Right ventricle myocardium inferior (tissue), 1 donor: ENCODE data around the gene PPP4R1. TPM values are rescaled to one million over a fixed set of nuclear protein-coding genes. Genes with fewer than 3 reads are reported as not detected.

ENCODE experiments used
- ATAC-seq: fragments of 200-7000 bp; cut with Tn5 transposase; one replicate; pipeline ENCODE4 v1.9.1; 2020; ENCODE audit warnings: mild to moderate bottlenecking, moderate library complexity
- DNase-seq: peaks from one replicate; pipeline ENCODE4 v3.0.0; 2021; ENCODE audit errors: missing footprints
- intact Hi-C: fragments of 100-400 bp; cut with DNase I; formaldehyde crosslinking; loops from one replicate; pipeline ENCODE4 v1.11.0; 2022
- total RNA-seq: library from RNA; stranded (reverse); fragmentation: NEBNext Ultra II Directional; extraction: Animal tissue kit (Norgen Biotek cat#: 25700); gene quantifications from one replicate; pipeline ENCODE4 v1.2.1, GENCODE V29; 2021
- donor health status: DM: no; HTN: yes; CAD: no; lungs with severe emphysema.

PPP4R1 gene
- total RNA-seq, 1 donor from 2014 or later = 62.5 TPM

DNA sequence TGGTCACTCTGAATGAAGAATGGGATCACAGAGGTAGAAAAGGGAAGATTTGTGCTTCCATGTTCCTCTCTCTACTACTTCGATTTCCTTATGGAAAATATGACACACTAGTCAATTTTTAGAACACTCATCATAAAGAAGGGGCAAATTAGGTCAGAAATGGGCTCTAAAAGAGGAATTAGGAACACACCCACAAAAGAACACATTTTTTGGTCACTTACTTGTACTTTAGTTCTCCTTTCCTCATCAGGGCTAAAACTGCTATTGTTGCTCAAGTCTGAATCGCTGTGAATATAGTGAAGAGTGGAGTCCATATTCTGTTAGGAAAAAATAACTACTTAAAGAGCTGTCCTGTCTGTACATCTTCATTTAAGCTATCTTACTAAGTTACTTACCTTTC, 52.6 kb downstream of the PPP4R1 start:
- DNase-seq = no peak
- intact Hi-C loops = no loop called here
- ATAC-seq = peak; percentile 39

GRCh38 chr18:9559253-9559652, 55.1 kb downstream of the PPP4R1 start:
- intact Hi-C loops = no loop called here
- ATAC-seq = no peak
- DNase-seq = no peak

GRCh38 chr18:9558387-9559064, 55.8 kb downstream of the PPP4R1 start:
- DNase-seq (no peak), ATAC-seq (no peak)
- intact Hi-C loops = no loop called here

GRCh38 chr18:9557250-9557943, 57.0 kb downstream of the PPP4R1 start:
- DNase-seq (no peak), ATAC-seq (no peak)
- intact Hi-C loops = no loop called here

DNA sequence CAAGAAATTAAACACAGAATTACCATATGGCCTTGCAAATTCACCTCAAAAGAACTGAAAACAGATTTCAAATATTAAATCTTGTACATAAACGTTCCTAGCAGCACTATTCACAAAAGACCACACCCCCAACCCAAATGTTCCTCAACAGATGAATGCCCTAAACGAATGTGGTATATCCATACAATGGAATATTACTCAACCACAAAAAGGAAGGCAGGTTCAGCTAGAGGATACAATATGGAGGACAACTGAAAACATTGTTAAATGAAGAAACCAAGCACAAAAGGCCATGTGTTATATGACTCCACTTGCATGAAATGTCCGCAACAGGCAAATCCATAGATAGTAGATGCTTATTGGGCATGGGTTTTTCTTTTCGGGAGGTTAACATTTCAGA, 61.7 kb downstream of the PPP4R1 start:
- DNase-seq = no peak
- intact Hi-C loops = no loop called here
- no peak for ATAC-seq

DNA sequence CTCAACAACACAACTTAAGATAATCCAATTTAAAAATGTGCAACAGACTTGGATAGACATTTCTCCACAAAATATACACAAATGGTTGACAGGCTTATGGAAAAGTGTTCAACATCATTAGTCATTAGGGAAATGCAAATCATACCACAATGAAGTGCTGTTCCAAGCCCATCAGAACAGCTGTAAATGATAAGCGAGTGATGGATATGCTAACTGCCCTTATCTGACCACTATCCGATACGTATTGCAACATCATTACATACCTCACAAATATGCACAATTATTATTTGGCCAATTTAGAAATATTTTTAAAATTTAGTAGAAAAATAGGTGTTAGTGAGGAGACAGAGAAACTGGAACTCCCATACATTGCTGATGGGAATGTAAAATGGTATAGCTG, 62.2 kb downstream of the PPP4R1 start:
- ATAC-seq (no peak), DNase-seq (no peak)
- intact Hi-C loops = no loop called here

DNA sequence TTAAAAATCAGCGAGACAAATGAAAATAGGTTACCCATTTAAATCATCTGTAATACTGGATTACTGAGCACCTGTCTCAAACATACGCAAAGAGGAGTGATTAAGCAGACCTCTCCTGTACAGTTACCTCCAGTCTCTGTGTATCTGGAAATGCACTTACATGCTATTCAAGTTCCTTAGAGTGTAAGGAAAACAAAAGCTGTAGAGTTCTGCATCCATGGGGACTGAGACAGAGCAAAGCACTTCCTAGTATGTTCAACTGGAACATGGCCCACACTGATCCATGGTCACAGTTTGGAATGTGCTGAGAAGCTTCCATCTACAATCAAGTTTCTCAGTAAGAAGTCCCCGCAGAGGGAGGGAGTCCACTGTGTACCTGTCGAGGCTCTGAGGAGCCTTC, 63.9 kb downstream of the PPP4R1 start:
- DNase-seq (no peak), ATAC-seq (no peak)
- intact Hi-C loops = no loop called here

DNA sequence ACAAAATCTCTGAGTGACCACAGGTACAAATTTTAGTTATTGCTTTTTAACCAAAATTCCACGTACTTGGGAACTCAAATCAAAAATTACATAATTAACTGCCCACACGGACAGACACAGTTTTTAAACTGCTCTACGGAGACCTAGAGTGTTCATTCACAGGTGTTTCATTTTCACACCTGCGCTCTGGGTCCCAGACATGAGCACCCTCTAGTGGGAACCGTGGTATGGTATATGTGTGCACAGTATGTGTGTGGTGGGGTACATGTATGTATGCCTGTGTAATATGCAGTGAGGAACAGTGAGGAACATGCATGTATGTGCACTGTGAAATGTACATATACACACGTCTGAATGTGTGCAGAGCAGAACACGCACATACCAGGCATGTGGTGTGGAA, 65.0 kb downstream of the PPP4R1 start:
- ATAC-seq (peak; percentile 13), DNase-seq (no peak)
- intact Hi-C loops = no loop called here

DNA sequence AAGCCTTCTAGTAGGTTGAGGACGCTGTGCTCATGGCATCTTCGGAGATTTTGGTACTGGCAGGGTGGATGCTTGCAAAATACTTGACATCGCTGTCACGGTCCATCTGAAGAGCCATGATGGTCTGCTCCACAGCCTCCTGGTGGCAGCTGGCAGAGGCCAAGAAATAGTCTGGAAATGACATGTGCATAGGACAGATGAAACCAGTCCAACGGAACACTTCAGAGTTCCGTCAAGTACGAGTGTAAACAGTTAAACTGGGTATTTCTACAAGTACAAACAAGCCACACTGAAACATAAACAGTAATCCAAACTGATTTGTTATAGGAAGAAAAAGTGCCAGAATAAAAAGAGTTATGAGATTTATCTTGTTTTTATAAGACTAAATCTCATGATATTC, 66.6 kb downstream of the PPP4R1 start:
- intact Hi-C loops = no loop called here
- DNase-seq = no peak
- no peak for ATAC-seq

DNA sequence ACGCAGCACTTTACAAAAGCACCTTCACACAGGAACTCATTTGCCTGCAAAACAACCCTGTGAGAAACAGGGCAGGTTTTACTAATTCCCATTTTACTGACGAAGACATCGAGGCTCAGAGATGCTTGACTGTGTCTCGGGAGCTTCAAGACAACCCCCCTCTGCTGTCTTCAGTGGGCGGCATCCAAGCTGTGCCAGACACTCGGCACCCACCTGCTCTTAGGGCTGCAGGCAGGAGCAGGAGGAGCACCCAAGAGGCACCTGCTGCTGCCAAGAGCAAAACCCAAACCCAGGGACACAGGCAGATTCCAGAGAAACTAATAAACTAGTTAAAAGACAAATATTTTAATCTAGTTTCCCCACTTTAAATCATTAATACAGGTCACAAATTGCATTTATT, 67.9 kb downstream of the PPP4R1 start:
- ATAC-seq (no peak), DNase-seq (no peak)
- intact Hi-C loops = no loop called here

DNA sequence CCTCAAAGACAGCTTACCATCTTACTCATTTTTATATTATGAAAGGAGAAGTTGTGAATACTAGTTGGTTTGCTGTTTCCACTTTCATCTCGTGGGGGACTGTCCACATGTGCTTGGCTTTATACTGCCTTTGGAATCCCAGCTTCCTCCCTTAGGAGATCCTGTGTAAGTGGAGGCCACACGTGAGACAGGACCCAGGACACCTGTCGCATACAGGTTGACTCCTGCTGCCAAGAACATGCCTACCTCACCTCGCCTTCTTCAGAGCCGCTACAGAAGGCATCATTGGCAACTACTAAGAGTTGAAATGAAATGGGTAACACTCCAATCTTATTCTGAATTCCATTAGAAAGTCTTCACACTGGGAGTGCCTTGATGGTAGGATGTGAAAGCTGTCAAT, 69.3 kb downstream of the PPP4R1 start:
- intact Hi-C loops = no loop called here
- no peak for ATAC-seq
- DNase-seq = no peak

- DNase-seq (no peak), ATAC-seq (no peak)
- intact Hi-C loops = no loop called here
These were observed 71.4 kb downstream of the PPP4R1 start for GRCh38 chr18:9542924-9543323.

GRCh38 chr18:9539938-9540337, 74.4 kb downstream of the PPP4R1 start:
- intact Hi-C loops = no loop called here
- ATAC-seq = no peak
- DNase-seq = no peak

GRCh38 chr18:9539283-9539682, 75.1 kb downstream of the PPP4R1 start:
- DNase-seq = no peak
- intact Hi-C loops = no loop called here
- no peak for ATAC-seq

- intact Hi-C loops = no loop called here
- DNase-seq = no peak
These were observed 76.7 kb downstream of the PPP4R1 start for GRCh38 chr18:9537677-9538076.

GRCh38 chr18:9536354-9537152, 77.8 kb downstream of the PPP4R1 start:
- ATAC-seq = no peak

More at GRCh38 chr18:9537677-9538076, 76.7 kb downstream of the PPP4R1 start:
- ATAC-seq = no peak

DNA sequence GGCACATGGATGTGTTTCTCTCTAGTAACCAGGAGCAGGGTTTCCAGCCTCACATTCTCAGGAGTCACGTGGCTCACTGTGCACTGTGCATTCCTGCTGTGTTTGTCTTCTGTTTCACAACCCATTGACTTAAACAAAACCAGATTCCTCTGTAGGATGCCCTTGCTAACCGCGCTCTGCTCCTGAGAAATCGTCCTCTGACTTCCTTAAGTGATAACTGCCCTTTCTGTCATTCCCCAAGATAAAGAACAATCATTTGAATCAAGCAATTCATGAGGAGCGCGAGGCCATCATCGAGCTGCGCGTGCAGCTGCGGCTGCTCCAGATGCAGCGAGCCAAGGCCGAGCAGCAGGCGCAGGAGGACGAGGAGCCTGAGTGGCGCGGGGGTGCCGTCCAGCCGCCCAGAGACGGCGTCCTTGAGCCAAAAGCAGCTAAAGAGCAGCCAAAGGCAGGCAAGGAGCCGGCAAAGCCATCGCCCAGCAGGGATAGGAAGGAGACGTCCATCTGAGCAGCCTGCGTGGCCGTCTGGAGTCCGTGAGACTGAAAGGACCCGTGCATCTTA, 78.8 kb downstream of the PPP4R1 start:
- intact Hi-C loops = no loop called here

More at GRCh38 chr18:9536354-9537152, 77.8 kb downstream of the PPP4R1 start:
- no peak for DNase-seq
- intact Hi-C loops = no loop called here

GRCh38 chr18:9534844-9535243, 79.5 kb downstream of the PPP4R1 start:
- intact Hi-C loops = no loop called here
- DNase-seq (no peak), ATAC-seq (no peak)

More for the DNA sequence above, 78.8 kb downstream of the PPP4R1 start:
- no peak for DNase-seq
- no peak for ATAC-seq

GRCh38 chr18:9531791-9532410, 82.5 kb downstream of the PPP4R1 start:
- intact Hi-C loops = no loop called here
- ATAC-seq = no peak
- DNase-seq = no peak
